Measurements from ENCODE around the gene TMED6. TPM values are rescaled to one million over a fixed set of nuclear protein-coding genes. Genes with fewer than 3 reads are reported as not detected.
A peak's percentile ranks its signal among the peaks of the same experiment; 100 is the strongest.

The TMED6 gene
- total RNA-seq, 1 donor from 2014 or later, result 2.6 TPM

GRCh38 chr16:69393898-69394849 lies 42.6 kb upstream of the TMED6 start:
- TF ChIP-seq CTCF (IDR thresholded peaks at IDR 0.05; ENCODE audit: unreplicated experiment), result no peak
- H3K9me3 Mint-ChIP-seq (ENCODE audit: low read depth), result no peaks in the 10 kb centered on the region
- no peak overlapping the region for H3K27ac Mint-ChIP-seq
- H3K4me1 Mint-ChIP-seq (ENCODE audit: low read depth), result peaks cover 20% of the 10 kb centered on the region
- no peak overlapping the region for H3K4me3 Mint-ChIP-seq (ENCODE audit: low read depth)
- H3K36me3 Mint-ChIP-seq (ENCODE audit: insufficient read depth), result no peaks in the 10 kb centered on the region
- no peaks in the 10 kb centered on the region for H3K27me3 Mint-ChIP-seq
- DNase-seq (ENCODE audit: low spot score, unreplicated experiment), result no peak

GRCh38 chr16:69386596-69386995 lies 35.0 kb upstream of the TMED6 start:
- peaks cover 6% of the 10 kb centered on the region for H3K36me3 Mint-ChIP-seq (ENCODE audit: insufficient read depth)
- no peaks in the 10 kb centered on the region for H3K27me3 Mint-ChIP-seq
- H3K9me3 Mint-ChIP-seq (ENCODE audit: low read depth), result no peaks in the 10 kb centered on the region
- no peak for DNase-seq (ENCODE audit: low spot score, unreplicated experiment)
- no peak overlapping the region for H3K27ac Mint-ChIP-seq
- H3K4me3 Mint-ChIP-seq (ENCODE audit: low read depth), result peak overlapping the region; percentile 86
- TF ChIP-seq CTCF (IDR thresholded peaks at IDR 0.05; ENCODE audit: unreplicated experiment), result no peak
- H3K4me1 Mint-ChIP-seq (ENCODE audit: low read depth), result peaks cover 12% of the 10 kb centered on the region

- Mint-ChIP-seq H3K27me3 (no peaks in the 10 kb centered on the region), H3K36me3 (ENCODE audit: insufficient read depth) (peaks cover 6% of the 10 kb centered on the region), H3K27ac (peak overlapping the region; percentile 97), H3K4me1 (ENCODE audit: low read depth) (peaks cover 12% of the 10 kb centered on the region), H3K9me3 (ENCODE audit: low read depth) (no peaks in the 10 kb centered on the region), H3K4me3 (ENCODE audit: low read depth) (peak overlapping the region; percentile 86)
- no peak for DNase-seq (ENCODE audit: low spot score, unreplicated experiment)
- no peak for TF ChIP-seq CTCF (IDR thresholded peaks at IDR 0.05; ENCODE audit: unreplicated experiment)
These were observed 33.4 kb upstream of the TMED6 start for GRCh38 chr16:69384974-69385373.

- Mint-ChIP-seq H3K4me3 (ENCODE audit: low read depth) (no peak overlapping the region), H3K4me1 (ENCODE audit: low read depth) (peaks cover 12% of the 10 kb centered on the region), H3K36me3 (ENCODE audit: insufficient read depth) (peaks cover 14% of the 10 kb centered on the region), H3K9me3 (ENCODE audit: low read depth) (no peaks in the 10 kb centered on the region), H3K27ac (no peak overlapping the region), H3K27me3 (no peaks in the 10 kb centered on the region)
- DNase-seq (ENCODE audit: low spot score, unreplicated experiment), result no peak
- no peak for TF ChIP-seq CTCF (IDR thresholded peaks at IDR 0.05; ENCODE audit: unreplicated experiment)
These were observed 30.8 kb upstream of the TMED6 start for GRCh38 chr16:69382421-69382820.

GRCh38 chr16:69381231-69381630 lies 29.6 kb upstream of the TMED6 start:
- no peak overlapping the region for H3K27ac Mint-ChIP-seq
- H3K4me1 Mint-ChIP-seq (ENCODE audit: low read depth), result peaks cover 12% of the 10 kb centered on the region
- H3K36me3 Mint-ChIP-seq (ENCODE audit: insufficient read depth), result peaks cover 14% of the 10 kb centered on the region
- DNase-seq (ENCODE audit: low spot score, unreplicated experiment), result no peak
- no peaks in the 10 kb centered on the region for H3K9me3 Mint-ChIP-seq (ENCODE audit: low read depth)
- H3K4me3 Mint-ChIP-seq (ENCODE audit: low read depth), result no peak overlapping the region
- TF ChIP-seq CTCF (IDR thresholded peaks at IDR 0.05; ENCODE audit: unreplicated experiment), result no peak
- no peaks in the 10 kb centered on the region for H3K27me3 Mint-ChIP-seq
